H9 (cell line): ENCODE data around the gene AQP5. TPM values are rescaled to one million over a fixed set of nuclear protein-coding genes. Genes with fewer than 3 reads are reported as not detected.

Experiments used
- DNase-seq: peaks from one replicate; pipeline ENCODE4 v3.0.0-alpha.2; 2017
- H2AFZ ChIP-seq: one replicate; pipeline ENCODE4 v1.6.1; 2013; ENCODE audit warnings: mild to moderate bottlenecking, low read length, control low read depth, moderate library complexity
- H2AK5ac ChIP-seq: 2 replicates; pipeline ENCODE4 v1.6.1; 2013; ENCODE audit warnings: low read length, control low read depth, mixed read lengths; ENCODE audit not compliant: insufficient read length
- H2BK120ac ChIP-seq: one replicate; pipeline ENCODE4 v1.6.1; 2013; ENCODE audit warnings: low read depth, mild to moderate bottlenecking, low read length, control low read depth, inconsistent platforms; ENCODE audit not compliant: poor library complexity, severe bottlenecking
- H2BK12ac ChIP-seq: 2 replicates; pipeline ENCODE4 v1.6.1; 2013; ENCODE audit warnings: low read length, control low read depth, mixed read lengths, low read depth; ENCODE audit not compliant: insufficient read length
- H2BK15ac ChIP-seq: 2 replicates; pipeline ENCODE4 v1.6.1; 2013; ENCODE audit warnings: low read depth, low read length, control low read depth
- H2BK20ac ChIP-seq: one replicate; pipeline ENCODE4 v1.6.1; 2013; ENCODE audit warnings: low read depth, mild to moderate bottlenecking, low read length, control low read depth, inconsistent platforms; ENCODE audit not compliant: poor library complexity, severe bottlenecking
- H2BK5ac ChIP-seq: 2 replicates; pipeline ENCODE4 v1.6.1; 2013; ENCODE audit warnings: low read length, control low read depth, mixed read lengths; ENCODE audit not compliant: insufficient read length
- H3K14ac ChIP-seq: 2 replicates; pipeline ENCODE4 v1.6.1; 2013; ENCODE audit warnings: low read length, control low read depth; ENCODE audit not compliant: insufficient read depth
- H3K18ac ChIP-seq: 2 replicates; pipeline ENCODE4 v1.6.1; 2013; ENCODE audit warnings: low read depth, mild to moderate bottlenecking, mixed read lengths, low read length, control low read depth; ENCODE audit not compliant: insufficient read length
- H3K23ac ChIP-seq: 2 replicates; pipeline ENCODE4 v1.6.1; 2013; ENCODE audit warnings: low read length, control low read depth, mixed read lengths, low read depth; ENCODE audit not compliant: insufficient read length
- H3K23me2 ChIP-seq: 2 replicates; pipeline ENCODE4 v1.6.1; 2013; ENCODE audit warnings: low read depth, mild to moderate bottlenecking, mixed read lengths, low read length, control low read depth; ENCODE audit not compliant: insufficient read length, poor library complexity, severe bottlenecking
- H3K27ac ChIP-seq: 2 replicates; pipeline ENCODE4 v1.5.1; 2013; ENCODE audit warnings: low read length, control low read depth, mixed read lengths, low read depth; ENCODE audit not compliant: insufficient read length
- H3K27me3 ChIP-seq: 2 replicates; pipeline ENCODE4 v1.6.1; 2013; ENCODE audit warnings: low read length, control low read depth, inconsistent platforms; ENCODE audit not compliant: insufficient read depth
- H3K4ac ChIP-seq: 2 replicates; pipeline ENCODE4 v1.6.1; 2013; ENCODE audit warnings: low read depth, mild to moderate bottlenecking, control low read depth, inconsistent platforms, low read length, moderate library complexity
- H3K4me1 ChIP-seq: 2 replicates; pipeline ENCODE4 v1.6.1; 2013; ENCODE audit warnings: low read length, control low read depth, inconsistent platforms; ENCODE audit not compliant: insufficient read depth
- H3K4me2 ChIP-seq: 2 replicates; pipeline ENCODE4 v1.6.1; 2013; ENCODE audit warnings: low read length, control low read depth, mixed read lengths; ENCODE audit not compliant: insufficient read length, insufficient read depth
- H3K56ac ChIP-seq: 2 replicates; pipeline ENCODE4 v1.6.1; 2013; ENCODE audit warnings: low read depth, mild to moderate bottlenecking, mixed read lengths, low read length, control low read depth; ENCODE audit not compliant: insufficient read length
- H3K79me1 ChIP-seq: 2 replicates; pipeline ENCODE4 v1.6.1; 2013; ENCODE audit warnings: low read depth, mild to moderate bottlenecking, moderate library complexity, low read length, control low read depth, inconsistent platforms; ENCODE audit not compliant: insufficient read depth, poor library complexity, severe bottlenecking
- H3K79me2 ChIP-seq: 2 replicates; pipeline ENCODE4 v1.6.1; 2013; ENCODE audit warnings: low read length, control low read depth, inconsistent platforms; ENCODE audit not compliant: insufficient read depth
- H3K9ac ChIP-seq: 2 replicates; pipeline ENCODE4 v1.6.1; 2013; ENCODE audit warnings: low read length, control low read depth, mixed read lengths; ENCODE audit not compliant: insufficient read length; ENCODE audit errors: extremely low read depth
- H3K9me3 ChIP-seq: one replicate; pipeline ENCODE4 v1.6.1; 2013; ENCODE audit warnings: low read depth, low read length, inconsistent platforms; ENCODE audit not compliant: control insufficient read depth
- H3T11ph ChIP-seq: one replicate; pipeline ENCODE4 v1.6.1; 2013; ENCODE audit warnings: mild to moderate bottlenecking, low read length, control low read depth, inconsistent platforms
- H4K20me1 ChIP-seq: one replicate; pipeline ENCODE4 v1.6.1; 2013; ENCODE audit not compliant: control insufficient read depth, insufficient read length, insufficient read depth
- H4K5ac ChIP-seq: 2 replicates; pipeline ENCODE4 v1.6.1; 2013; ENCODE audit warnings: low read depth, mild to moderate bottlenecking, mixed read lengths, low read length, control low read depth; ENCODE audit not compliant: insufficient read length
- H4K8ac ChIP-seq: replicated peaks from 2 replicates; pipeline ENCODE4 v1.6.1; 2013; ENCODE audit warnings: low read length, control low read depth, mixed read lengths, low read depth; ENCODE audit not compliant: insufficient read length
- H4K91ac ChIP-seq: 2 replicates; pipeline ENCODE4 v1.6.1; 2013; ENCODE audit warnings: low read depth, mild to moderate bottlenecking, moderate library complexity, mixed read lengths, low read length, control low read depth; ENCODE audit not compliant: insufficient read length
- H3K27ac Mint-ChIP-seq, 3 experiments: 2 replicates in 2 of 3; 3 replicates in 1 of 3; pipeline ENCODE4 v1.8.0; 2020 to 2021; ENCODE audit warnings: mixed read lengths in 3 of 3, mild to moderate bottlenecking in 1 of 3, moderate library complexity in 1 of 3
- H3K27me3 Mint-ChIP-seq: 2 replicates; pipeline ENCODE4 v1.8.0; 2021; ENCODE audit warnings: low read depth, mild to moderate bottlenecking, moderate library complexity, mixed read lengths
- H3K36me3 Mint-ChIP-seq, 3 experiments: 2 replicates in 2 of 3; 3 replicates in 1 of 3; pipeline ENCODE4 v1.8.0; 2020 to 2021; ENCODE audit warnings: low read depth in 3 of 3, mixed read lengths in 3 of 3; ENCODE audit not compliant: insufficient read depth in 1 of 3
- H3K4me1 Mint-ChIP-seq, 2 experiments: 2 replicates each; pipeline ENCODE4 v1.8.0; 2020; ENCODE audit warnings: mixed read lengths in 2 of 2
- H3K4me3 Mint-ChIP-seq, 2 experiments: 2 replicates in 1 of 2; 3 replicates in 1 of 2; pipeline ENCODE4 v1.8.0; 2020 to 2021; ENCODE audit warnings: mild to moderate bottlenecking in 2 of 2, mixed read lengths in 2 of 2, moderate library complexity in 1 of 2
- H3K9me3 Mint-ChIP-seq, 2 experiments: 2 replicates in 1 of 2; 3 replicates in 1 of 2; pipeline ENCODE4 v1.8.0; 2020; ENCODE audit warnings: mild to moderate bottlenecking in 2 of 2, mixed read lengths in 2 of 2, moderate library complexity in 1 of 2
- CTCF ChIP-seq: fragments of 200-600 bp; sonication (generic); conservative IDR thresholded peaks from 3 replicates; pipeline ENCODE4 v1.8.0; 2021; ENCODE audit warnings: antibody characterized with exemption, mild to moderate bottlenecking
- WGBS: extraction: QIAGEN DNeasy Blood & Tissue Kit; methylation state at CpG from one replicate; pipeline ENCODE4 v1.1.7; 2013; ENCODE audit warnings: missing lambda C conversion rate, low lambda C conversion rate, mixed read lengths; ENCODE audit not compliant: insufficient read length; ENCODE audit errors: extremely low coverage; 5-methylcytosine and 5-hydroxymethylcytosine counted together
- total RNA-seq: library from RNA; stranded (reverse); gene quantifications from 2 replicates; pipeline ENCODE4 v1.2.1, GENCODE V29; 2021

The AQP5 gene
- total RNA-seq, 1 experiment from 2014 or later = 2.8 TPM

DNA sequence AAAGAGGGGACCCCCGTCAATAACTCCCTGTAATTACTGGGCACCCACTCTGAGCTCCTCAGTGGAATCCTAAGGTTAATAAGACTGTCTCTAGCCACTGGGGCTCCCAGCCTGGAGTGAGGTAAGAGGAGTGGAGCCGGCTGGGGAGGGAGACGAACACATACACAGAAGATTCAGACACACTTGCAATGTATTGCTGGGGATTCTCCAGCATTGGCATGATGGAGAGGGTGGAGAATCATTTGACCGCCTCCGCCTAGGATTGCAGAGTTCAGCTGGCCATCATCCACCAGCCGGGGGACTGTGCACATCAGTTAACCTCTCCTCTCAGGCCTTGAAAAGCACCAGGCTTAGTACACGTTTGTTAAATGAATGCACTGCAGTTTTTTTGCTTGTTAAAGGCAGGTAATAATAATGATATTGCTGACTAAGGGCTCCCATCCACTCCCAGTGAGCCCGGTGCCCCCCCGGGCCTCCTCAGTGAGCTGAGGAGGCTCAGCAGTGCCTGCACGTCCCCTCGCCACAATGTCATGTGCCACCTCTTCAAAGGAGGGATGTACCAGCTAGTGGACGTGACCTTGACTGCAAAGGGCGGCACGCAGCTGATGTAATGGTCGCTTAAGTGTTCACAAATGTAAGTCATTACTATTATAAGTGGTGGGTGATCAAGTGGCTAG, 37.7 kb upstream of the AQP5 start:
- no peak overlapping the region for H2AFZ ChIP-seq
- no peak for TF ChIP-seq CTCF
- no peak overlapping the region for H2BK12ac ChIP-seq
- no peaks in the 10 kb centered on the region for H3K79me2 ChIP-seq
- Mint-ChIP-seq H3K27me3 (peaks cover 8% of the 10 kb centered on the region), H3K27ac (no peak overlapping the region), H3K4me1 (0 out of 4 replicates have a peak, but pooled peaks cover 0 to 3% of the 10 kb centered on the region in 2 experiments), H3K36me3 (no peaks in the 10 kb centered on the region), H3K4me3 (no peak overlapping the region), H3K9me3 (no peaks in the 10 kb centered on the region)
- no peak overlapping the region for H3K4ac ChIP-seq
- no peak overlapping the region for H4K91ac ChIP-seq
- no peak overlapping the region for H2BK15ac ChIP-seq
- H3K79me1 ChIP-seq = no peaks in the 10 kb centered on the region
- no peak overlapping the region for H4K8ac ChIP-seq
- no peaks in the 10 kb centered on the region for H4K20me1 ChIP-seq
- H2BK120ac ChIP-seq = no peak overlapping the region
- H3K18ac ChIP-seq = no peak overlapping the region
- no peak overlapping the region for H3K4me2 ChIP-seq
- H3K9me3 ChIP-seq = no peaks in the 10 kb centered on the region
- H3T11ph ChIP-seq = no peak overlapping the region
- H3K27ac ChIP-seq = no peak overlapping the region
- no peak overlapping the region for H3K9ac ChIP-seq
- no peak overlapping the region for H2BK5ac ChIP-seq
- no peak overlapping the region for H3K56ac ChIP-seq
- H3K23me2 ChIP-seq = no peaks in the 10 kb centered on the region
- H2BK20ac ChIP-seq = no peak overlapping the region
- peak; percentile 22 for DNase-seq
- no peak overlapping the region for H4K5ac ChIP-seq
- H3K27me3 ChIP-seq = no peaks in the 10 kb centered on the region
- WGBS = no CpG with 5 or more reads among the region's 15 CpGs
- no peak overlapping the region for H2AK5ac ChIP-seq
- H3K23ac ChIP-seq = no peak overlapping the region
- no peaks in the 10 kb centered on the region for H3K4me1 ChIP-seq
- no peak overlapping the region for H3K14ac ChIP-seq
